ENCODE data around the gene MEX3A. TPM values are rescaled to one million over a fixed set of nuclear protein-coding genes. Genes with fewer than 3 reads are reported as not detected.

Gene MEX3A
- polyA plus RNA-seq, 1 donor (not counting 4 experiments of a cell fraction or from before 2014, with no cell fraction given), result 1.1 TPM

- H3K4me3 ChIP-seq (ENCODE audit: control insufficient read depth in 2 of 3, extremely low read depth in 1 of 3, insufficient read depth in 2 of 3, low read depth in 1 of 3, low read length in 3 of 3), result no peak overlapping the region
- H3K27ac ChIP-seq (ENCODE audit: control insufficient read depth, insufficient read depth, low read length), result no peak overlapping the region
- H2AFZ ChIP-seq (ENCODE audit: control insufficient read depth, low read length), result no peak overlapping the region
- H3K4me2 ChIP-seq (ENCODE audit: control insufficient read depth, extremely low read depth, insufficient read depth, low read depth, low read length), result no peak overlapping the region
- dilution Hi-C loops (cut with MboI; ENCODE audit: extremely low pct_ligation_motif_present, low sequenced_read_pairs), result no loop called here
- TF ChIP-seq EZH2 (IDR thresholded peaks at IDR 0.05; ENCODE audit: low read length) (no peak), CTCF (optimal IDR thresholded peaks at IDR 0.05 in 1 of 3, IDR thresholded peaks at IDR 0.05 in 1 of 3, conservative IDR thresholded peaks at IDR 0.05 in 1 of 3; ENCODE audit: extremely low read depth in 1 of 3, insufficient read depth in 2 of 3, low read length in 3 of 3) (peak; percentile 78 to 86 (median 81))
- peak; percentile 58 for DNase-seq (ENCODE audit: low read depth, low spot score)
- no peaks in the 10 kb centered on the region for H3K36me3 ChIP-seq (ENCODE audit: control insufficient read depth in 2 of 2, extremely low read depth in 1 of 2, insufficient read depth in 2 of 2, low read length in 2 of 2)
- H4K20me1 ChIP-seq (ENCODE audit: control insufficient read depth, extremely low read depth, insufficient read depth, low read length), result no peaks in the 10 kb centered on the region
- H3K4me1 ChIP-seq (ENCODE audit: control insufficient read depth, extremely low read depth, insufficient read depth, low read length), result peaks cover 4% of the 10 kb centered on the region
- peak; percentile 41 for FAIRE-seq
- no peaks in the 10 kb centered on the region for H3K9me3 ChIP-seq (ENCODE audit: control insufficient read depth, low read depth, low read length)
- no peaks in the 10 kb centered on the region for H3K27me3 ChIP-seq (ENCODE audit: control insufficient read depth, extremely low read depth, insufficient read depth, low read length)
- no peaks in the 10 kb centered on the region for H3K9me1 ChIP-seq (ENCODE audit: control insufficient read depth, extremely low read depth, insufficient read depth, low read length)
- no peaks in the 10 kb centered on the region for H3K79me2 ChIP-seq (ENCODE audit: control insufficient read depth, insufficient read depth, low read length)
- H3K9ac ChIP-seq (ENCODE audit: control insufficient read depth, extremely low read depth, insufficient read depth, low read length), result no peak overlapping the region
These were observed 8.5 kb upstream of the MEX3A start for GRCh38 chr1:156090840-156091188.

- no peaks in the 10 kb centered on the region for H3K79me2 ChIP-seq (ENCODE audit: control insufficient read depth, insufficient read depth, low read length)
- H3K27me3 ChIP-seq (ENCODE audit: control insufficient read depth, extremely low read depth, insufficient read depth, low read length), result no peaks in the 10 kb centered on the region
- H3K9ac ChIP-seq (ENCODE audit: control insufficient read depth, extremely low read depth, insufficient read depth, low read length), result no peak overlapping the region
- no peak overlapping the region for H3K4me2 ChIP-seq (ENCODE audit: control insufficient read depth, extremely low read depth, insufficient read depth, low read depth, low read length)
- no peak overlapping the region for H2AFZ ChIP-seq (ENCODE audit: control insufficient read depth, low read length)
- no peak for DNase-seq (ENCODE audit: low read depth, low spot score)
- H3K4me3 ChIP-seq (ENCODE audit: control insufficient read depth in 2 of 3, extremely low read depth in 1 of 3, insufficient read depth in 2 of 3, low read depth in 1 of 3, low read length in 3 of 3), result no peak overlapping the region
- H3K9me1 ChIP-seq (ENCODE audit: control insufficient read depth, extremely low read depth, insufficient read depth, low read length), result no peaks in the 10 kb centered on the region
- no peak for FAIRE-seq
- no peaks in the 10 kb centered on the region for H3K4me1 ChIP-seq (ENCODE audit: control insufficient read depth, extremely low read depth, insufficient read depth, low read length)
- H3K27ac ChIP-seq (ENCODE audit: control insufficient read depth, insufficient read depth, low read length), result no peak overlapping the region
- dilution Hi-C loops (cut with MboI; ENCODE audit: extremely low pct_ligation_motif_present, low sequenced_read_pairs), result no loop called here
- no peak for TF ChIP-seq EZH2 (IDR thresholded peaks at IDR 0.05; ENCODE audit: low read length)
- H3K36me3 ChIP-seq (ENCODE audit: control insufficient read depth in 2 of 2, extremely low read depth in 1 of 2, insufficient read depth in 2 of 2, low read length in 2 of 2), result no peaks in the 10 kb centered on the region
- no peaks in the 10 kb centered on the region for H3K9me3 ChIP-seq (ENCODE audit: control insufficient read depth, low read depth, low read length)
- H4K20me1 ChIP-seq (ENCODE audit: control insufficient read depth, extremely low read depth, insufficient read depth, low read length), result no peaks in the 10 kb centered on the region
These were observed 8.0 kb upstream of the MEX3A start for GRCh38 chr1:156090138-156090839.

- H3K9ac ChIP-seq (ENCODE audit: control insufficient read depth, extremely low read depth, insufficient read depth, low read length), result no peak overlapping the region
- FAIRE-seq (no peak), DNase-seq (ENCODE audit: low read depth, low spot score) (no peak)
- TF ChIP-seq CTCF (optimal IDR thresholded peaks at IDR 0.05 in 1 of 3, IDR thresholded peaks at IDR 0.05 in 1 of 3, conservative IDR thresholded peaks at IDR 0.05 in 1 of 3; ENCODE audit: extremely low read depth in 1 of 3, insufficient read depth in 2 of 3, low read length in 3 of 3), result no peak
- no peak for TF ChIP-seq EZH2 (IDR thresholded peaks at IDR 0.05; ENCODE audit: low read length)
- H3K79me2 ChIP-seq (ENCODE audit: control insufficient read depth, insufficient read depth, low read length), result no peaks in the 10 kb centered on the region
- no peaks in the 10 kb centered on the region for H3K27me3 ChIP-seq (ENCODE audit: control insufficient read depth, extremely low read depth, insufficient read depth, low read length)
- no peaks in the 10 kb centered on the region for H3K4me1 ChIP-seq (ENCODE audit: control insufficient read depth, extremely low read depth, insufficient read depth, low read length)
- H2AFZ ChIP-seq (ENCODE audit: control insufficient read depth, low read length), result no peak overlapping the region
- no peak overlapping the region for H3K4me3 ChIP-seq (ENCODE audit: control insufficient read depth in 2 of 3, extremely low read depth in 1 of 3, insufficient read depth in 2 of 3, low read depth in 1 of 3, low read length in 3 of 3)
- H3K27ac ChIP-seq (ENCODE audit: control insufficient read depth, insufficient read depth, low read length), result no peak overlapping the region
- H3K36me3 ChIP-seq (ENCODE audit: control insufficient read depth in 2 of 2, extremely low read depth in 1 of 2, insufficient read depth in 2 of 2, low read length in 2 of 2), result no peaks in the 10 kb centered on the region
- no peaks in the 10 kb centered on the region for H3K9me1 ChIP-seq (ENCODE audit: control insufficient read depth, extremely low read depth, insufficient read depth, low read length)
- dilution Hi-C loops (cut with MboI; ENCODE audit: extremely low pct_ligation_motif_present, low sequenced_read_pairs), result no loop called here
- H3K4me2 ChIP-seq (ENCODE audit: control insufficient read depth, extremely low read depth, insufficient read depth, low read depth, low read length), result no peak overlapping the region
- no peaks in the 10 kb centered on the region for H4K20me1 ChIP-seq (ENCODE audit: control insufficient read depth, extremely low read depth, insufficient read depth, low read length)
- H3K9me3 ChIP-seq (ENCODE audit: control insufficient read depth, low read depth, low read length), result no peaks in the 10 kb centered on the region
These were observed 7.4 kb upstream of the MEX3A start for GRCh38 chr1:156089704-156090103.

Measured in keratinocyte (primary cell).